OCI-M2 (cell line): ENCODE data around the gene P4HA2.

Experiments used
- DNase-seq: peaks from one replicate; lab custom pipeline; 2025; ENCODE audit not compliant: unreplicated experiment; lab: John Stamatoyannopoulos, UW

The P4HA2 gene

GRCh38 chr5:132265336-132266030 lies 37.8 kb upstream of the P4HA2 start:
- no peak for DNase-seq

- DNase-seq = no peak
Measured at GRCh38 chr5:132264546-132265335, 37.1 kb upstream of the P4HA2 start.

GRCh38 chr5:132263548-132264261 lies 36.1 kb upstream of the P4HA2 start:
- DNase-seq = no peak

- DNase-seq = no peak
Measured at GRCh38 chr5:132262882-132263547, 35.4 kb upstream of the P4HA2 start.

- DNase-seq = no peak
Measured at GRCh38 chr5:132261881-132262845, 34.5 kb upstream of the P4HA2 start.

- DNase-seq = no peak
Measured at GRCh38 chr5:132260714-132261551, 33.3 kb upstream of the P4HA2 start.

GRCh38 chr5:132260051-132260450 lies 32.4 kb upstream of the P4HA2 start:
- no peak for DNase-seq

- DNase-seq = no peak
Measured at GRCh38 chr5:132259069-132259851, 31.6 kb upstream of the P4HA2 start.

GRCh38 chr5:132258102-132259068 lies 30.7 kb upstream of the P4HA2 start:
- no peak for DNase-seq

GRCh38 chr5:132257131-132258101 lies 29.8 kb upstream of the P4HA2 start, which contains the start of gene PDLIM4:
Gene PDLIM4, plus strand, starts transcription at chr5:132257696. Its CDS starts 39 bp downstream, at chr5:132257735.
- no peak for DNase-seq

GRCh38 chr5:132256783-132257130 lies 29.1 kb upstream of the P4HA2 start:
- no peak for DNase-seq

GRCh38 chr5:132256086-132256782 lies 28.6 kb upstream of the P4HA2 start:
- no peak for DNase-seq

- no peak for DNase-seq
Measured at GRCh38 chr5:132254321-132254977, 26.8 kb upstream of the P4HA2 start.

- no peak for DNase-seq
Measured at GRCh38 chr5:132253452-132254320, 26.0 kb upstream of the P4HA2 start.
